ELR (cell line): ENCODE results near the gene FUT8.
"Not testable (repeated sequence)": the region's sequence is repeated elsewhere in the genome, so short reads cannot be mapped to it uniquely, and the experiment has no call there.

Experiments
- DNase-seq: peaks from one replicate; pipeline ENCODE4 v3.0.0-alpha.2; 2015; ENCODE audit warnings: low read depth

FUT8 gene

DNA sequence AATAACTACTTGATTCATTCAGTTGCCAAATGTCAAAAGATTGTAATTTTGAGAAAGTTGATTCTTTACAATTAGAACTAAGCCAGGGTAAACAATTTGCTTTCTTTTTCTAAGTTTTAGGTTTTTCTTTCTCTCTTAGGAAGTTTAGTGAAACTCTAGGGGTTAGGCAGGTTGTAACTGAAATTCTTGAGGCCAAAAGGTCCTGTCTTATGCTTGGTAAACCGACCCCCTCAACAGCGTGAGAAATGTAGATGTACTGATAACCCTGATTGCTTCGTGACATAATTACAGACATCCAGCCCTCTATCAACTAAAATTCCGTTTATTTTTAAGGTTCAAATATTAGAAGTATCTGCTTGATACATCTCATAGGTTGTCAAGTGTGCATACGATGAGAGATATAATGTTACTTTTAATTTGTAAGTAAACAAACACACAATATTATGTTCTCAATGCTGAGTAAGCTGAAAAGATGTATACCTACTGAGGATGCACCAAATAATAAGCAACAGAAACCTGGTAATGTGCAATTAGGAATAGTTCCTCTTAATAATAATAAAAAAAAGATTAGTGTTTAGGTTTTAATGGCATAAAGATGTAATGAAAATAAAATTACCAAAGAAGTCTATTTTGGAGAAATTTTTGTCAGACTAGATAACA is 7.2 kb downstream of the FUT8 start:
- no peak for DNase-seq

DNA sequence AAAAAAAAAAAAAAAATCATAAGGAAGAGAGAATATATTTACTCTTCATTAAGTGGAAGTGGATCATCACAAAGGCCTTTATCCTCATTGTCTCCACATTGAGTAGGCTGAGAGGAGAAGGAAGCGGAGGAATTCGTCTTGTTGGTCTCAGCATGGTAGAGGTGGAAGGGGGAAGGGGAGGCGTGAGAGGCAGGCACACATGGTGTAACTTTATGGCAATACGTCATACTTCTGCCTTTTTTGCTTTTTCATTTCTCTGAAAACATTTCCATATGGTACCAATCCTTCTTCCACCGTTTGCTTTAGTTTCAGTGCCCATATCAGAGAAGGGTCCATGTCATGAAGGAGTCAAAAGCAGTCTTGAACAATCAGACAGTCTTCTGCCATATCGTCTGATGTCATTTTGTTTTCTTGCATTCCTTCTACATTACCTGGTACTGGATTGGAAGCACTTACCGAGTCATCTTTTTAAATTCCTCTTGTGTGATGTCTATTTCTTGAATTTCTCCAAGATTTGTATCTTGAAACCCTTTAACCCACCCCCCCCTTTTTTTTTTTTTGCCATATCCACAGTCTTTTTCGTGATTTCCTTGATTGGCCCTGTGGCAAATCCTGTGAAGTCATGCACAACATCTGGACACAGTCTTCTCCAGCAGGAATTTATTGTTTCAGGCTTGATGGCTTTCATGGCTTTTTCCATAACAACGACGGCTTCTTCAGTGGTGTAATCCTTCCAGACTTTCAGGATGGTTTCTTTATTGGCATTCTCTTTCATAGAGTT is 8.9 kb downstream of the FUT8 start:
- DNase-seq = peak; percentile 91

DNA sequence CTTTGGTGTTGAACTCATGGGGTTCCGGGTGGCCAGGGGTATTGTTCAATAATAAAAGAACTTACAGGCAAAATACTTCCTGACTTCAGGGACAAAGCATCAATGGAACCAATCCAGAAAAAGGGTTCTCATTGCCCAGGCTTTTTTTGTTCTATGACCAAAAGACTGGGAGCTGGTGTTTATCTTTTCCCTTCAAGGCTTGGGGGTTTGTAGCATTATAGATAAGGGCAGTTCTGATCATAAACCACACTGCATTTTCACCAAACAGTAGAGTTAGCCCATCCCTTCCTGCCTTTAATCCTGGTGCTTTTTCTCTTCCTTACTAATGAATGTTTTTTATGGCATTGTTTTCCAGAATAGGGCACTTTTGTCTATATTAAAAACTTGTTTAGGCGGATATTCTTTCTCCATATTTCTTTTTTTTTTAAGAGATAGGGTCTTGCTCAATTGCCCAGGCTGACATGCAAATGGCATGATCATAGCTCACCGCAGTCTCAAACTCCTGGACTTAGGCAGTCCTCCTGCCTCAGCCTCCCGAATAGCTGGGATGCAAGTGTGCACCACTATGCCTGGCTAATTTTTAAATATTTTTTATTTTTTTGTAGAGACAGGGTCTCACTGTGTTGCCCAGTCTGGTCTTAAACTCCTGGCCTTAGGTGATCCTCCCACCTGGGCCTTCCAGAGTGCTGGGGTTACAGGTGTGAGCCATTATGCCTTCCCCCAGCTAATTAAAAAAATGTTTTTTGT is 9.7 kb downstream of the FUT8 start:
- no peak for DNase-seq

- DNase-seq = no peak
Measured at GRCh38 chr14:65423982-65424381, 11.5 kb downstream of the FUT8 start.

GRCh38 chr14:65424531-65424930 is 12.0 kb downstream of the FUT8 start:
- peak; percentile 26 for DNase-seq

- peak; percentile 44 for DNase-seq
Measured at GRCh38 chr14:65425885-65426284, 13.4 kb downstream of the FUT8 start.

- not testable (repeated sequence) for DNase-seq
Measured at GRCh38 chr14:65426902-65427301, 14.4 kb downstream of the FUT8 start.

DNA sequence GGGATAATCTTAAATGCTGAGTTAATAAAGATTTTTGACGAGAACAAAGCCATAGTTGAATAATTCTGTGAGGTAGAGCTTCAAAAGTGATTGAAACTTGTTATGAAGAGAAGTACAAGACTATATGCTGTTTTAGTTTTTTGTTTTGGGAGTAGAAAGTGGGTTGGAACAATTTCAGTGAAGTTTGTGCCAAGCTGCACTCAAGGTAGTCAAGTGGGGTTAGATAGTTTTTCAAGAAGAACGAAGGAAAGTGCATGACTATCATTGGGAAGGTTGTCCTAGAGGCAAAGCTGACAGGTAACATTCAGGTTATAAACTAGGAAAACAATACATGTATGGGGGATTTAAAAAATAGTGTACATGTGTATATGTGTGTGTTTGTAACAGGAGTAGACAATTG is 16.2 kb downstream of the FUT8 start:
- no peak for DNase-seq

DNA sequence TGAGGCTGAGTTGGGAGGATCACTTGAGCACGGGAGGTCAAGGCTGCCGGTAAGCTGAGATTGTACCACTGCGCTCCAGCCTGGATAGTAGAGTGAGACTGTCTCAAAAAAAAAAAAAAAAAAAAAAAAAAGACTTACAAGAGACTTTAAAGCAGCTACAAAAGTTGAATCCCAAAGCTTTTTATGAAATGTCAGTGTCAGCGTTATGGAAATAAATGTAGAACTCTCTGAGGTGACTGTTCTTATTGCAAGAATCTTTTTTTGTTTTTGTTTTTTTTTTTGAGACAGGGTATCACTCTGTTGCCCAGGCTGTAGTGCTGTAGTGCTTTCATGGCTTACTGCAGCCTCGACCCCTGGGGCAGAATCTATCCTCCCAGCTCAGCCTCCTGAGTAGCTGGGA is 17.2 kb downstream of the FUT8 start:
- no peak for DNase-seq

DNA sequence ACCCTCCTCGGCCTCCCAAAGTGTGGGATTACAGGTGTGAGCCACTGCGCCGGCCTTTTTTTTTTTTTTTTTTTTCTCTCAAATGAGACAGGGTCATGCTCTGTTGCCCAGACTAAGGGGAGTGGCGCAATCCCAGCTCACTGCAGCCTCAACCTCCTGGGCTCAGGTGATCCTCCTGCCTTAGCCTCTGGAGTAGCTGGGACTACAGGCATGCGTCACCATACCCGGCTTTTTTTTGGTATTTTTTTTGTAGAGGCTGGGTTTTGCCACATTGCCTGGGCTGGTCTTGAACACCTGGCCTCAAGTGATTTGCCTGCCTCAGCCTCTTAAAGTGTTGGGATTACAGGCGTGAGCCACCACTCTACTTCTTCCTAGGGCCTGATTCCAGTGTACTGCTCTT is 18.7 kb downstream of the FUT8 start:
- no peak for DNase-seq

GRCh38 chr14:65431951-65432350 is 19.4 kb downstream of the FUT8 start:
- DNase-seq = no peak

DNA sequence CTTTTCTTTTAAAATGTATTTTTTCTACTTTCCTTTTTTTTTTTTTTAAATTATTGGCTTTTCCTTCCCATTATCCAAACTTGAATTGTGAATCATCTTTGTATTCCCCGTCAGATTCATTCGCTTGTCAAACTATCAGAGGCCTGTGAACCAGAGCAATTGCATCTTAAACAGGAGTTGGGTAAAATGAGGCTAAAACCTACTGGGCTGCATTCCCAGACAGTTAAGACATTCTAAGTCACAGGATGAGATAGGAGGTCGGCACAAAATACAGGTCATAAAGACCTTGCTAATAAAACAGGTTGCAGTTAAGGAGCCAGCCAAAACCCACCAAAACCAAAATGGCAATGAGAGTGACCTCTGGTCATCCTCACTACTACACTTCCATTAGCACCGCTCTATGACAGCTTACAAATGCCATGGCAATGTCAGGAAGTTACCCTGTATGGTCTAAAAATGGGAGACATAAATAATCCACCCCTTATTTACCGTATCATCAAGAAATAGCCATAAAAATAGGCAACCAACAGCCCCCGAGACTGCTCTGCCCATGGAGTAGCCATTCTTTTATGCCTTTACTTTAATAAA is 19.9 kb downstream of the FUT8 start:
- no peak for DNase-seq

DNA sequence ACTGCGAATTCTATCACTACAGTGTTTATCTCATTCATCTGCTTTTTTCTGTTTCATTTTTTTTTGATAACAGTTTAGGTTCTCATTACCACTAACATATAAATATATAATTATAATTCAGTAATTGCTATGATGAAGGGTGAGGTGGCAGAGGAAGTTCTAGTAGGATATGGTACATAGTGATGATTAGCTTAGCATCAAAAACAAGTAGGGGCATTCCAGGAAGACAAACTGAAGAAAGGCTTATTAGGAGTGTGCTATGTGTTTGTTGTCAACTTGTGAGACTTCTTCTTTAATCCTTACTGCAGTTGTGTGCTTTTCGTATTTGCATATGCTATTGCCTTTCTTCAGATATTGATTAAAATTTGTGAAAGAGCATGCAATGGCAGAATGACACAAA is 20.6 kb downstream of the FUT8 start:
- DNase-seq = no peak

DNA sequence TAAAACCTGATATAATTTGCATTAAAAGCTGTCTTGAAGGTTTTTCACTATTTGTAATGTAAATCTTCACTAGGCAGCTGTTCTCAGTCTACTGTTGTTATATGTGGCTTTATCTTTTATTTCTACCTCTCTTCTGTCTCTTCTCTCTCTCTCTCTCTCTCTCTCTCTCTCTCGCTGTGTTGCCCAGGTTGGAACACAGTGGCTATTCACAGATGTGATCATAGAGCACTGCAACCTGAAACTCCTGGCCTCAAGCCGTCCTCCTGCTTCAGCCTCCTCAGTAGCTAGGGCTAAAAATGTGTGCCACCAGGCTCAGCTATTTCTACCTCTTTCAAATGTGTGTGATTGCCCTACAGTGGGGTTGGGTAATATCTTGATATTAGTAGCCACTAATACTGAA is 21.1 kb downstream of the FUT8 start:
- no peak for DNase-seq

DNA sequence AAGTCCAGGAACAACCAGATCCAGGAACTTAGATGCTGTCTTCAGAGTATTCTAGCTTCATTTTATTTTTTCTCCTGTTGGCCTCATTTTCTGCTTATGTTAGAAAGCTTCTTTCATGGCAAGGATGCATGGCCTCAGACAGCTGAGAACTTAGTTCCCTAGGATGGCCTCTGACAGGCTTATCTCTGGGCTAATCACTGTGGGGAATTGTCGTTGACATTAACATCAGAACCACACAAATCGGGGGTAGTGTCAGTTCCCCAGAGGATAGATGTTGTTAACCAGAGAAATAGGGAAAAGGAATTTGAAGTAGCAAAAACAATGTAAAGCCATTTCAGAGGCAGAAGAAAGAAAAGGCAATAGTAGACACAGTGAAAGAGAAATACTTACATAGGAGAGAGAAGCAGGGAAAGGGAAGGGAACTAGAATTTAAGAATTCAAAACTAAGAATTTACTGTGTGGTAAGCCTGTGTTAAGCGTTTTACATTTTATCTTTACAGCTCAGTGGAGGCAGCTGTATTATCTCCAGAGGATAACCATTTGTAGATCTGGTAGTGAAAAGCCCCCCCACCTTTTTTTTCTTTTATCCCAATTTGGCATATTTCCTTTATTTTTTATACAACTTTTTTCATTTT is 21.8 kb downstream of the FUT8 start:
- DNase-seq = no peak

DNA sequence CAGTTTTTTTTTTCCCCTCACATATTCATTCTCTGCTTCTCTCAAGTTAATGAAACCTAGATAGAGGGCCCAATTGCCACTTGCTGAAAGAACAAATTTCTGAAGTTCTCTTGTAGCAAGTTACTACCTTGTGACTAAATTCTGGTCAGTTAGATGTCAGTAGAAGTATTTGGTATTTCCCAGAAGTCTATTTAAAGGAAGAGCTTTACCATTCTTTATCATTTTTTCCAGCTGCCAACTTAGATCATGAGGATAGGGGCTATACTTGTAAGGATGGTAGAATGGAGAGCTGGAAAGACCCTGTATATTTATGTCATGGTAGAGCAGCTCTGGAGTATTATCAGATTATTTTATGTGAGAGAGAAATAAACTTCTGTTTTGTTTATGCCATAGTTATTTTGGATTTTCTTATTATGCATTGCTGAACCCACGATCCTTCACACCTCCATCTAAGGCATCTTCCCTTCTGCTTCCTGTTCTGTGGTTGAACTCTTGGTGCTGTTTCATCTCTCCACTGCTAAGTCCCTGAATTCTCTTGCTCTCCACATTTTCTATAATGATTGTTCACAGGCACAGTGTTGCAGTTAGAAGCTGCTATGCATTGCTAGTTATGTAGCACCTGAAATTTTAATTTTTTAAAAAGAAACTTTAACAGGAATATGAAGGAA is 25.9 kb downstream of the FUT8 start:
- DNase-seq = no peak

GRCh38 chr14:65439117-65439516 is 26.6 kb downstream of the FUT8 start:
- DNase-seq = no peak

GRCh38 chr14:65440230-65440629 is 27.7 kb downstream of the FUT8 start:
- DNase-seq = no peak

GRCh38 chr14:65444230-65444629 is 31.7 kb downstream of the FUT8 start:
- no peak for DNase-seq

DNA sequence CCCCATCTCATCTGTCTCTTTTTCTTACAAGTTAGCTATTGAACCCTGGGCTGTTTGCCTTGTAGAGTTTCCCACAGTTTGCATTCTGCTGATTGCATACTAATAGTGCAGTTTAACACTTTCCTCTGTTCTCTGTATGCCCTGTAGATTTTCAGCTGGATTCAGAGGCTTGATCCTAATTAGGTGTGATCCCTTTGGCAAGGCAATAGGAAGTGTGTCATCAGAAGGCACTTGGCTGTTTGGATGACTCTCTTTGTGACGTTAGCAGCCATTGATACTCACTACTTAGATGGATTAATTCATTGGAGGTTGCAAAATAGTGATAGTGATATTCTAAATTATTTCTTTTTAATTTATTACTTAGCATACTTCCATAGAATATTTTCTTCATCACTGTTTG is 33.6 kb downstream of the FUT8 start:
- DNase-seq = peak; percentile 71

DNA sequence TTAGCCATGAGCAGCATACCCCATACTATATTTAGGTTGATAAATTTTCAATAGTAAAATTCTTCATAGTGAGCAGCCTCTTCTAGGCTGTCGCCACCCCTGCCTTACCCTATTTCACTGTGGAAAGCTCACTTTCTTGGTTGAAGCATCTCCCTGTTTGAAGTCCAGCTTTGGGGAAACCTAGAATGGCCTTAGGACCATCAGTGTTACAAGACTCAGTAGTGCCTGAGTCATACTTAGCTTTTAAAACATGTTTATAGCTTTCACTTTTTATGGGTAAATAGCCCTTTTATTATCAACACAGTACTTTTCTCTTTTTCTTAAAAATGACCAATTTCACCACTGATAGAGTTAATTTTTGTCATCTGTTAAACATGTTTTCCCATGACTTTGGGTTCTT is 37.1 kb downstream of the FUT8 start:
- no peak for DNase-seq
